HG03457 (cell line): ENCODE results near the gene DAZAP1.
"Not testable (repeated sequence)": the region's sequence is repeated elsewhere in the genome, so short reads cannot be mapped to it uniquely, and the experiment has no call there.

ENCODE experiments used
- ATAC-seq: cut with Tn5 transposase; IDR thresholded peaks from one replicate; pipeline ENCODE4 v1.9.1; 2021; ENCODE audit warnings: moderate number of reproducible peaks; ENCODE audit not compliant: unreplicated experiment

DAZAP1 gene

DNA sequence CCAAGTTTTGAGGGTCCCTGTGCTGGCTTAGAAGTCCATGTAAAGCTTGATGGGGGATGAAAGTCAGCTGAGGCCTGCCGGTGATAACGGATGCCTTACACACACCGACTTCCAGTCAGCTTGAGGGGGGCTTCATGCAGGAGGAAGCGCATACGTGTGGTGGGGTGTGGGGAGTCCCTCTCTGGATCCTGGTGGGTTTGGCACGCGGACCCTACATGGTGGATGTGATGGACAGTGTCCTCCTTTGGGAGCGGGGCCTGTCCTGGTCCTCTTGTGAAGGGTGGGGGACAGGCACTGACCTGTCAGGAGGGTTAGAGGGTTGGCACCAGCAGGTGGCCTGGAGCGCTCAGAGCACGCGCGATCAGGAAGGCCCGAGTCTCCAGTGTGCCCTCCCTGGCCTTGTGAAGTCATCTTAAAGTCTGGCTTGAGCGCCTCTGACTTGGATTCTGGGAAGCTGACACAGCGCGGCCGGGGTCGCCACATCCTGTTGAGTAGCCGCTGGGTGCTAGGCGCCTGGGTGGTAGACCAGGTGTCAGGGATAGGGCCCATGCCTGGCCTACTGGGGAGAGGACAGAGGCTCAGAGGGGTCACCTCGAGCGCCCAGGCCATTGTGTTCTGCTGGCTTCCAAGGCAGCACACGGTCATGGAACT lies 2.9 kb downstream of the DAZAP1 start:
- ATAC-seq, result no peak

- no peak for ATAC-seq
These were observed 3.4 kb downstream of the DAZAP1 start for GRCh38 chr19:1410789-1411188.

GRCh38 chr19:1411255-1412191 lies 4.1 kb downstream of the DAZAP1 start:
- no peak for ATAC-seq

- no peak for ATAC-seq
These were observed 5.0 kb downstream of the DAZAP1 start for GRCh38 chr19:1412323-1412923.

- no peak for ATAC-seq
These were observed 5.8 kb downstream of the DAZAP1 start for GRCh38 chr19:1412995-1413800.

GRCh38 chr19:1416014-1416841 lies 8.8 kb downstream of the DAZAP1 start:
- no peak for ATAC-seq

- no peak for ATAC-seq
These were observed 9.8 kb downstream of the DAZAP1 start for GRCh38 chr19:1417145-1417544.

DNA sequence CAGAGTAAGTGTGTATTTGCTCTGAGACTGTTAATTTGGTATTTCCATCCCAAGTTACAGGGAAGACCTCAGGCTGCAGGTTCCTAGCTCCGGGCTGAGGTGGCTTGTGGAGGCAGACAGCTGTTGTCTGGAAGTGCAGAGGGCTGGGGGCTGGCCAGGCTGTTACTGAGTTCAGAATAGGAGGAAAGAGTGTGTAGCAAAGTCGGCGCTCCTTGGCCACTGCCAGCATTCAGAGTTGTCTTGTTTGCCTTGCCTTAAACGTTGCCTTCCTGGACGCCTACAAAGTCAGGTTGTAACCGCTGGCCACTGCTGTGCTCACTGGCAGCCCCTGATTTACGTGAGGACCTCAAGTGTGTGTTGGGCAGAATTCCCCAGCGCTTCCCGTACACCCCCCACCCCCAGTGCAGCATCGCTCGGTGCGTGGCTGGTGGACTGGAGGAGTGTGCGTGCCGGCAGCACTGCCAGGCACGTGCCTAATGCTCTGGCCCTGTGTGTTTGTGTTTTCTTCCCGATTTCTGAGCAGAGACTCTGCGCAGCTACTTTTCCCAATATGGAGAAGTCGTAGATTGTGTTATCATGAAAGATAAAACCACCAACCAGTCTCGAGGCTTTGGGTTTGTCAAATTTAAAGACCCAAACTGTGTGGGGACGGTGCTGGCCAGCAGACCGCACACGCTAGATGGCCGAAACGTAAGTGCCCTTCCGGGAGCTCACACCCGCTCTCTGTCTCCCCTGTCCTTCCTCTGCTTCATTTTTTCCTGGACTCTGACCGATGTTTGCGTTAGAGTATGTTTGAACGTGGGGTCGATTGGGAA lies 10.5 kb downstream of the DAZAP1 start:
- no peak for ATAC-seq

DNA sequence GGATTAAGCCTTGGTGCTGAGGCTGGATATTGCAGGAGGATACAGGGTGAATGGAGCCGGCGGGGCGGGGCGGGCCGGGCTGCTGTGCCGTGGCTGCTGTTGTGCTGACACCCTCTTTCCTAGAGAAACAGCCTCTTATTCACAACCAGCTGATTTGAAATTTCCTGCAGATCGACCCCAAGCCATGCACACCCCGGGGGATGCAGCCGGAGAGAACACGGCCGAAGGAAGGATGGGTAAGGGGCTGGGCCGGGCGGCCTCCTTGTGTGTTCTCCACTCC lies 11.1 kb downstream of the DAZAP1 start:
- no peak for ATAC-seq

DNA sequence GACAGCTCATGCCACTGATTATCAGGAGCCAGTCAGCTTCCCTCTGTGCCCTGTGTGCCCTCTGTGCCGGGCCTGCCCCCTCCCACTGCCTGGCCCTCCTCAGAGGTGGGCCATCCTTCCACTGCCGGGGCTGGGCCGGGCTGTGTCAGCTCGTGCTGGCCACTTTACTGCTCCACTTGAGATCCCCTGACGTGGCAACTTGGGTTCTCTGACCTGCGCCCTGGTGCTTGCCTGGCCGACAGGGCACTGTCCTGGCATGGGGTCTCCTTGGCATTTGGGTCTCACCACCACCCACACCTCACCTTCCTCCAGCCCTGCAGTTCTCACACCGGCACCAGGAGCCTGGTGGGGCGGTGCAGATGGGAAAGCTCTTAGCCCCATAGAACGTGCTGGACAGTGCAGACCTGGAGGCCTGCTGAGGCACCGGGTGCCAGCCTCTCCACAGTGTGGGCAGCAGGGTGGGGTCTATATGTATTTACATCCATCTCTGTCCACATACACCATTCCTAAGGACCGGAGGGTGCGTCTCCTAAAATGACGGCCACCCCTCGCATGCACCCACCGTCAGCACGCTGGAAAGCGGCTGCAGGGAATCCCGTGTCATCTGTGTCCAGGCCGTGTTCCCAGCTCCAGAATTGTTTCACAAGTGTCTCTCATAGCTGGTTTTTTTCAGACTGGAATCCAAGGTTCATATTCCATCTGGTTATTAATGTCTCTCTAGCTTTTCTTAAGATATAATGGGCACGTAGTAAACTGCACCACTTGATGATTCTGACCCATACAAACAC lies 11.8 kb downstream of the DAZAP1 start:
- no peak for ATAC-seq

DNA sequence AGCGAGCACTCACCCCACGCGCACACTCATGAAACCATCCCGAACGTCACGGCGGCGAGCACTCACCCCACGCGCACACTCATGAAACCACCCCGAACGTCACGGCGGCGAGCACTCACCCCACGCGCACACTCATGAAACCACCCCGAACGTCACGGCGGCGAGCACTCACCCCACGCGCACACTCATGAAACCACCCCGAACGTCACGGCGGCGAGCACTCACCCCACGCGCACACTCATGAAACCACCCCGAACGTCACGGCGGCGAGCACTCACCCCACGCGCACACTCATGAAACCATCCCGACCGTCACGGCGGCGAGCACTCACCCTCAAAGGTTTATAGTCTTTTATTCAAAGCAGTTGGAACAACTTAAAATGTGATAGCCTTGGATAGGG lies 12.7 kb downstream of the DAZAP1 start:
- ATAC-seq, result not testable (repeated sequence)

DNA sequence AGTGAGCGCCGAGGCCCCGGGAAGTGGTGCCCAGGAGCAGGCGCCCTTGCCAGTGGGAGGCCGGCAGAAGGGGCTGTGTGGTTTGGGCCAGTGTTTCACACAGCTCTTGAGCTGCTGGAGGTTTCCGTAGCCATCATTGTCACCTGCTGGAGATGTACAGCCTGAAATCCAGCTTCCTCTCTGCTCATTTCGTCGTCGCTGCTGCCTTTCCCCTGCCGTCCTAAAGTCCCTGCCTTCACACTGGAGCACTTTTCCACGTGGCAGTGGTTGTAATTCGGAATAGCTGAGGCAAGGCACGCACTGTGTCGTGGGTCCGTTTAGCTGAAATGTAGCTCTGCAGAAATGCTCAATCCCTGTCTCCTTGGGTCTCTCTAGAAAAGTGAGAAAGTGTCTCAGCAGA lies 13.2 kb downstream of the DAZAP1 start:
- ATAC-seq, result no peak

- ATAC-seq, result no peak
These were observed 14.0 kb downstream of the DAZAP1 start for GRCh38 chr19:1421218-1421957.

GRCh38 chr19:1421958-1422305 lies 14.5 kb downstream of the DAZAP1 start:
- no peak for ATAC-seq

GRCh38 chr19:1422360-1422759 lies 15.0 kb downstream of the DAZAP1 start:
- ATAC-seq, result no peak

DNA sequence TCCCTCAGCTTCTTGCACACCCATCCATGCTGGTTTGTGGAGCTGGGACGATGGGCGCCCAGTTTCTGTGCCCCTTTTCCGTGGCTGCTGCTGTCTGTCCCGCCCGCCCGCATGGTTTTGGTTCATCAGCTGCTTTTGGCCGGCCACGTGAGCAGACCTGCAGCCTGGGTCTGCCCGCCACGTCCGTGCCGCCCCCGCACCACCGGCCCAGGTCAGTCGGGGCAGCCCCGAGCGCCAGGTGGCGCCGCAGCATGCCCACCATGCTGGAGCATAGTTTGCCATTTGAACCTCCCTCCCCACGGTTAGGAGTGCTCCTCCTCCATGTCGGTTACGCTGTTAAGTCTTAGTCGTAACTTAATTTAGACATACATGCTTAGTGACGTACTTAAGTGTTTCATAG lies 15.6 kb downstream of the DAZAP1 start:
- ATAC-seq, result no peak

DNA sequence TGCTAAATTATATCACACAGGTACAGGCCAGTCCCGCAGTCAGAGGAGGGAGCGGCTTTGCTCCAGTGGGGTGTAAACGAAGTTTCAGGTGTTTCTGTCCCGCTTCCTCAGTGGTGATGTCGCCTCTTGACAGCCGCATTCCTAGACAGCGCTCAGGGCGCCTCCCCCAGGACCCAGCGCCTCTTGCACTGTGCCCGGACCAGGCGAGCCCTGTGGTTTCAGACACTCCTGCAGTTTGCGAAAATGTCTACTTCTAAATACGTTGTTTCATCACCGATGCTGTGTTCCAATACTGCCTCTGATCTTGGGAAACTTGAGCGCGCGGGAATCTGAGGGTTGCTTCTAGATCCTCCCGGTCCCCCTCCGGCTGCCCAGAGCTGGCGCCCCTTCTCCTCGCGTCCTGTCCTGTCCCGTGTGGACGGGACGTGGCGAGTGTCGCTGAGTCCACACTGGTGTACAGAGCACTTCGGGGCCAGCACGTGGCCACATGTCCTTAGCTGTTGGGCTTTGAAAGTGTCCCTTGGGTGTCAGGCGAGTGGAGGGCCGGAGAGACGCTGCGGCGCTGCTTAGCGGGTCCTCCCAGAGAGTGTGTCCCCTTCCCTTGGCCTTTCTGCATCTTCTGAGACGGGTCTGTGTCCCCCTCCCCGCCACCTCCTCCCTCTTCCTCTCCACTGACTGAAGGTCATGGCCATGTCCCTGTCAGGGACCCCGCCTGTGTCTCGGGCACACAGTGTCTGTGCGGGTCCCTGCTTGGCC lies 16.2 kb downstream of the DAZAP1 start:
- ATAC-seq, result no peak
